Measurements from ENCODE around the gene ZSWIM5.

DNA sequence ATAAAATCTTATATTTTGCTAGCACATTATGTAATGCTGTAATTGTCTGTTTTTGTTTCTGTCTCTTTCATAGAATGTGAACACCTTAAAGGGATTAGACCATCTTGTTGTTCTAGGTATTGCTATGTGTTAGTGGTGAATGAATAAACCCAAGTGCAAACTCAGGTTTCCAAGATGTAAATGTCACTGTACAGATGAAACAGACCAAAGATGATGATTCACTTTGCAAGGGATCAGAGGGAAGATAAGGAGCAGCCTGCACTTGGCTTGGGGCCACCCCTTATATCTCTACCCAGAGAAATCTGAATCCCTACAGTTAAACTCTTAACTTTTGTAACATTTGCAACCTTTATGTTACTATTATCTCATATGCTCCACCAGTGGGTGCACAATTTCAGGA is 168.9 kb downstream of the ZSWIM5 start:
- TF ChIP-seq EP300 (IDR thresholded peaks at IDR 0.05), result no peak
- TF ChIP-seq, protein P1, sequence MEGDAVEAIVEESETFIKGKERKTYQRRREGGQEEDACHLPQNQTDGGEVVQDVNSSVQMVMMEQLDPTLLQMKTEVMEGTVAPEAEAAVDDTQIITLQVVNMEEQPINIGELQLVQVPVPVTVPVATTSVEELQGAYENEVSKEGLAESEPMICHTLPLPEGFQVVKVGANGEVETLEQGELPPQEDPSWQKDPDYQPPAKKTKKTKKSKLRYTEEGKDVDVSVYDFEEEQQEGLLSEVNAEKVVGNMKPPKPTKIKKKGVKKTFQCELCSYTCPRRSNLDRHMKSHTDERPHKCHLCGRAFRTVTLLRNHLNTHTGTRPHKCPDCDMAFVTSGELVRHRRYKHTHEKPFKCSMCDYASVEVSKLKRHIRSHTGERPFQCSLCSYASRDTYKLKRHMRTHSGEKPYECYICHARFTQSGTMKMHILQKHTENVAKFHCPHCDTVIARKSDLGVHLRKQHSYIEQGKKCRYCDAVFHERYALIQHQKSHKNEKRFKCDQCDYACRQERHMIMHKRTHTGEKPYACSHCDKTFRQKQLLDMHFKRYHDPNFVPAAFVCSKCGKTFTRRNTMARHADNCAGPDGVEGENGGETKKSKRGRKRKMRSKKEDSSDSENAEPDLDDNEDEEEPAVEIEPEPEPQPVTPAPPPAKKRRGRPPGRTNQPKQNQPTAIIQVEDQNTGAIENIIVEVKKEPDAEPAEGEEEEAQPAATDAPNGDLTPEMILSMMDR (IDR thresholded peaks at IDR 0.05), result no peak
- TF ChIP-seq POLR2A (IDR thresholded peaks at IDR 0.05), result no peak

Measured in tibial nerve (tissue), 4 donors.